ENCODE measurements around the gene PXMP4.

The PXMP4 gene

GRCh38 chr20:33719989-33720709, at the start of gene PXMP4 (continued):
- TF ChIP-seq SALL2 (tag by site-specific recombination; IDR thresholded peaks at IDR 0.05; ENCODE audit: borderline replicate concordance), result no peak
- peak; percentile 64 for TF ChIP-seq EGR2 (tag by site-specific recombination; IDR thresholded peaks at IDR 0.05; ENCODE audit: low read depth)
- TF ChIP-seq PRDM2 (tag by site-specific recombination; IDR thresholded peaks at IDR 0.05; ENCODE audit: borderline replicate concordance), result no peak
- peak; percentile 57 for TF ChIP-seq KLF1 (tag by site-specific recombination; IDR thresholded peaks at IDR 0.05)
- TF ChIP-seq ZNF24 (tag by site-specific recombination; IDR thresholded peaks at IDR 0.05), result no peak
- no peak for TF ChIP-seq ZNF354C (tag by site-specific recombination; IDR thresholded peaks at IDR 0.05; ENCODE audit: borderline replicate concordance, low read depth)
- no peak for TF ChIP-seq BCL11B (tag by site-specific recombination; IDR thresholded peaks at IDR 0.05; ENCODE audit: low read depth)
- no peak for TF ChIP-seq ZNF19 (tag by site-specific recombination; IDR thresholded peaks at IDR 0.05; ENCODE audit: low read depth)
- peak; percentile 53; the same call in 1 of the 2 replicates for TF ChIP-seq ZNF335 (tag by site-specific recombination; conservative IDR thresholded peaks at IDR 0.05)
- TF ChIP-seq ZNF645 (tag by site-specific recombination; IDR thresholded peaks at IDR 0.05), result no peak
- no peak for TF ChIP-seq FEZF1 (tag by site-specific recombination; IDR thresholded peaks at IDR 0.05)
- TF ChIP-seq MEIS1 (CRISPR knock-in tag; IDR thresholded peaks at IDR 0.05; ENCODE audit: borderline replicate concordance), result no peak
- TF ChIP-seq ZNF510 (tag by site-specific recombination; IDR thresholded peaks at IDR 0.05; ENCODE audit: insufficient replicate concordance), result no peak
- no peak for TF ChIP-seq WT1 (tag by site-specific recombination; IDR thresholded peaks at IDR 0.05)
- no peak for TF ChIP-seq ZNF398 (tag by site-specific recombination; IDR thresholded peaks at IDR 0.05)
- TF ChIP-seq GLI4 (tag by site-specific recombination; IDR thresholded peaks at IDR 0.05), result no peak
- TF ChIP-seq KLF9 (tag by site-specific recombination; IDR thresholded peaks at IDR 0.05; ENCODE audit: low read depth), result peak; percentile 83
- no peak for TF ChIP-seq ZNF529 (tag by site-specific recombination; IDR thresholded peaks at IDR 0.05; ENCODE audit: insufficient replicate concordance)
- TF ChIP-seq AEBP2 (tag by site-specific recombination; IDR thresholded peaks at IDR 0.05; ENCODE audit: borderline replicate concordance), result no peak
- TF ChIP-seq ZBTB17 (tag by site-specific recombination; IDR thresholded peaks at IDR 0.05), result 0 out of 2 replicates have a peak, but pooled peaks have one; percentile 30
- TF ChIP-seq ZFHX2 (tag by site-specific recombination; conservative IDR thresholded peaks at IDR 0.05), result peak; percentile 73
- TF ChIP-seq ZNF132 (tag by site-specific recombination; IDR thresholded peaks at IDR 0.05; ENCODE audit: borderline replicate concordance), result no peak
- no peak for TF ChIP-seq ZBTB10 (tag by site-specific recombination; IDR thresholded peaks at IDR 0.05)
- no peak for TF ChIP-seq HOXC10 (CRISPR knock-in tag; IDR thresholded peaks at IDR 0.05)
- no peak for TF ChIP-seq ZNF571 (tag by site-specific recombination; IDR thresholded peaks at IDR 0.05)
- no peak; the same call in 1 of the 2 replicates for TF ChIP-seq ZNF121 (tag by site-specific recombination; IDR thresholded peaks at IDR 0.05)
- no peak for TF ChIP-seq ZNF292 (tag by site-specific recombination; IDR thresholded peaks at IDR 0.05; ENCODE audit: borderline replicate concordance, low read depth)

Data from HEK293 (cell line).